SJCRH30 (cell line): Measurements from ENCODE around the gene PPME1. TPM values are rescaled to one million over a fixed set of nuclear protein-coding genes. Genes with fewer than 3 reads are reported as not detected.

ENCODE experiments used
- total RNA-seq: library from RNA; depleted of rRNA; stranded (reverse); fragments of >200 nt; shearing (Covaris generic); gene quantifications from 2 replicates; pipeline ENCODE4 v1.2.3, GENCODE V29; 2014; rRNA removed

PPME1 gene
- total RNA-seq, 1 experiment from 2014 or later, result 52.7 TPM

Other genes with a start within 250 kb of the PPME1 start
- not detected in 2 replicates for gene DNAJB13, start 220.3 kb upstream of the PPME1 start, total RNA-seq
- 25.8 and 28.8 TPM in 2 replicates for gene UCP2, start 188.4 kb upstream of the PPME1 start, total RNA-seq
- 0.53 and 1.2 TPM in 2 replicates for gene UCP3, start 162.2 kb upstream of the PPME1 start, total RNA-seq
- gene C2CD3, start 287 bp upstream of the PPME1 start, total RNA-seq, result 27.5 and 31.3 TPM in 2 replicates
- not detected in 2 replicates for gene P4HA3, start 140.4 kb downstream of the PPME1 start, total RNA-seq
- gene PGM2L1, start 227.1 kb downstream of the PPME1 start, total RNA-seq, result 7.5 and 9.0 TPM in 2 replicates